SU-DHL-6 (cell line): ENCODE measurements around the gene FAM89A.

ENCODE experiments used
- H2AFZ ChIP-seq: fragments of 200-600 bp; sonication (generic); 2 replicates; pipeline ENCODE4 v1.6.1; 2014; ENCODE audit warnings: low read depth, mild to moderate bottlenecking, moderate library complexity, mixed read lengths, antibody characterized with exemption, low read length; ENCODE audit not compliant: severe bottlenecking
- H3F3A ChIP-seq: fragments of 200-600 bp; shearing (Covaris generic); 2 replicates; pipeline ENCODE4 v1.6.0; 2016; ENCODE audit warnings: antibody characterized with exemption, mild to moderate bottlenecking; ENCODE audit not compliant: insufficient read depth
- H3K27ac ChIP-seq: fragments of 200-600 bp; sonication (generic); 2 replicates; pipeline ENCODE4 v1.5.1; 2016; ENCODE audit warnings: low read depth, mild to moderate bottlenecking, low read length, moderate library complexity, mixed read lengths
- H3K27me3 ChIP-seq: fragments of 200-600 bp; sonication (generic), shearing (Covaris generic); 2 replicates; pipeline ENCODE4 v1.6.0; 2014; ENCODE audit warnings: mild to moderate bottlenecking, low read length
- H3K36me3 ChIP-seq: fragments of 200-600 bp; sonication (generic); 2 replicates; pipeline ENCODE4 v1.6.1; 2014; ENCODE audit warnings: mild to moderate bottlenecking, low read length, mixed read lengths
- H3K4me2 ChIP-seq: fragments of 300-600, 200-600 bp; shearing (Covaris generic), sonication (generic); 2 replicates; pipeline ENCODE4 v1.6.0; 2014; ENCODE audit warnings: low read length, low read depth, mild to moderate bottlenecking; ENCODE audit not compliant: poor library complexity, severe bottlenecking
- H3K4me3 ChIP-seq: fragments of 200-600 bp; sonication (generic); 2 replicates; pipeline ENCODE4 v1.5.1; 2014; ENCODE audit warnings: antibody characterized with exemption, low read length, mild to moderate bottlenecking, mixed read lengths; ENCODE audit not compliant: insufficient read depth, poor library complexity, severe bottlenecking
- H3K79me2 ChIP-seq: fragments of 200-600 bp; sonication (generic); 2 replicates; pipeline ENCODE4 v1.6.1; 2014; ENCODE audit warnings: mild to moderate bottlenecking, low read length, moderate library complexity; ENCODE audit not compliant: insufficient read depth
- H3K9ac ChIP-seq: fragments of 200-600 bp; sonication (generic); 2 replicates; pipeline ENCODE4 v1.7.0; 2014; ENCODE audit warnings: mild to moderate bottlenecking, low read length
- H3K9me2 ChIP-seq: fragments of 200-600 bp; sonication (generic); replicated peaks from 2 replicates; pipeline ENCODE4 v1.6.1; 2014; ENCODE audit warnings: low read length; ENCODE audit not compliant: insufficient read depth
- H3K9me3 ChIP-seq: fragments of 200-600 bp; sonication (generic); 2 replicates; pipeline ENCODE4 v1.6.1; 2014; ENCODE audit warnings: low read length, mixed read lengths; ENCODE audit not compliant: insufficient read depth
- H4K20me1 ChIP-seq: fragments of 200-600 bp; sonication (generic); 2 replicates; pipeline ENCODE4 v1.6.1; 2014; ENCODE audit warnings: low read depth, mild to moderate bottlenecking, antibody characterized with exemption, low read length, moderate library complexity, mixed read lengths
- CTCF ChIP-seq: fragments of 200-600 bp; sonication (generic); IDR thresholded peaks from one replicate; pipeline ENCODE4 v1.5.1; 2017; ENCODE audit warnings: antibody characterized with exemption, mild to moderate bottlenecking, low read length, moderate library complexity; ENCODE audit not compliant: insufficient read depth, poor library complexity, severe bottlenecking
- EZH2phosphoT487 ChIP-seq: fragments of 200-600 bp; sonication (generic), shearing (Covaris generic); conservative IDR thresholded peaks from 2 replicates; pipeline ENCODE4 v1.6.1; 2018; ENCODE audit warnings: mild to moderate bottlenecking, antibody characterized with exemption, low read length, moderate library complexity, mixed read lengths

Gene FAM89A

GRCh38 chr1:231062500-231063270 is 22.6 kb upstream of the FAM89A start:
- Histone ChIP-seq H3K79me2 (no peaks in the 10 kb centered on the region), H3F3A (no peaks in the 10 kb centered on the region), H3K4me3 (no peak overlapping the region), H2AFZ (no peak overlapping the region), H4K20me1 (no peaks in the 10 kb centered on the region), H3K36me3 (no peaks in the 10 kb centered on the region), H3K9ac (no peak overlapping the region), H3K4me2 (no peak overlapping the region), H3K9me3 (no peaks in the 10 kb centered on the region), H3K27ac (no peak overlapping the region), H3K27me3 (no peaks in the 10 kb centered on the region), H3K9me2 (no peaks in the 10 kb centered on the region)
- TF ChIP-seq EZH2phosphoT487 (no peak), CTCF (no peak)

GRCh38 chr1:231059566-231060193 is 19.6 kb upstream of the FAM89A start:
- Histone ChIP-seq H2AFZ (no peak overlapping the region), H3K79me2 (no peaks in the 10 kb centered on the region), H3F3A (no peaks in the 10 kb centered on the region), H3K27ac (no peak overlapping the region), H3K9me2 (no peaks in the 10 kb centered on the region), H3K36me3 (no peaks in the 10 kb centered on the region), H3K27me3 (no peaks in the 10 kb centered on the region), H4K20me1 (no peaks in the 10 kb centered on the region), H3K9me3 (no peaks in the 10 kb centered on the region), H3K4me2 (no peak overlapping the region), H3K9ac (no peak overlapping the region), H3K4me3 (no peak overlapping the region)
- TF ChIP-seq EZH2phosphoT487 (no peak), CTCF (no peak)

- no peaks in the 10 kb centered on the region for H3K9me3 ChIP-seq
- no peaks in the 10 kb centered on the region for H3K79me2 ChIP-seq
- no peak overlapping the region for H3K9ac ChIP-seq
- H3K9me2 ChIP-seq: no peaks in the 10 kb centered on the region
- no peak overlapping the region for H3K4me2 ChIP-seq
- no peak overlapping the region for H2AFZ ChIP-seq
- H3K4me3 ChIP-seq: no peak overlapping the region
- H3K27me3 ChIP-seq: no peaks in the 10 kb centered on the region
- TF ChIP-seq EZH2phosphoT487: no peak
- no peak for TF ChIP-seq CTCF
- no peak overlapping the region for H3K27ac ChIP-seq
- H3F3A ChIP-seq: no peaks in the 10 kb centered on the region
- H4K20me1 ChIP-seq: no peaks in the 10 kb centered on the region
- H3K36me3 ChIP-seq: no peaks in the 10 kb centered on the region
Measured at GRCh38 chr1:231058416-231059109, 18.5 kb upstream of the FAM89A start.
